DND-41 (cell line): Measurements from ENCODE around the gene RHOBTB3.

Source experiments
- ATAC-seq: fragments of 200-7000 bp; cut with Tn5 transposase; 3 replicates; pipeline ENCODE4 v1.9.1; 2021; ENCODE audit warnings: low read depth; ENCODE audit not compliant: insufficient read depth
- DNase-seq: peaks from one replicate; pipeline ENCODE4 v3.0.0-alpha.2; 2020
- H2AFZ ChIP-seq: 2 replicates; pipeline ENCODE4 v1.6.0; 2012; ENCODE audit warnings: low read depth, low read length
- H3K27ac ChIP-seq: 2 replicates; pipeline ENCODE4 v1.5.1; 2012; ENCODE audit warnings: low read length, inconsistent platforms
- H3K27me3 ChIP-seq: fragments of 200-600 bp; sonication (generic); 2 replicates; pipeline ENCODE4 v1.6.0; 2012; ENCODE audit warnings: low read length, mild to moderate bottlenecking, inconsistent platforms; ENCODE audit not compliant: insufficient read depth, poor library complexity
- H3K36me3 ChIP-seq: 2 replicates; pipeline ENCODE4 v1.5.1; 2012; ENCODE audit warnings: low read length, inconsistent platforms; ENCODE audit not compliant: insufficient read depth
- H3K4me1 ChIP-seq: 2 replicates; pipeline ENCODE4 v1.5.1; 2012; ENCODE audit warnings: mild to moderate bottlenecking, low read length; ENCODE audit not compliant: insufficient read depth
- H3K4me2 ChIP-seq: 2 replicates; pipeline ENCODE4 v1.6.0; 2012; ENCODE audit warnings: mild to moderate bottlenecking, moderate library complexity, low read length, inconsistent platforms; ENCODE audit not compliant: insufficient read depth
- H3K4me3 ChIP-seq, 2 experiments: fragments of 200-600 bp in 1 of 2; shearing (Covaris generic) in 1 of 2; 2 replicates each; pipeline ENCODE4 v1.5.1; 2012 to 2016; ENCODE audit warnings: inconsistent platforms in 2 of 2, low read length in 2 of 2, mild to moderate bottlenecking in 2 of 2, low read depth in 1 of 2, moderate library complexity in 1 of 2
- H3K79me2 ChIP-seq: 2 replicates; pipeline ENCODE4 v1.6.0; 2012; ENCODE audit warnings: low read length, inconsistent platforms; ENCODE audit not compliant: insufficient read depth
- H3K9ac ChIP-seq: 2 replicates; pipeline ENCODE4 v1.6.0; 2012; ENCODE audit warnings: low read depth, mild to moderate bottlenecking, inconsistent platforms, low read length, moderate library complexity
- H3K9me3 ChIP-seq: 2 replicates; pipeline ENCODE4 v1.5.1; 2012; ENCODE audit warnings: low read length, moderate library complexity, mild to moderate bottlenecking, inconsistent platforms; ENCODE audit not compliant: insufficient read depth, severe bottlenecking
- H4K20me1 ChIP-seq: 2 replicates; pipeline ENCODE4 v1.6.0; 2012; ENCODE audit warnings: low read length; ENCODE audit not compliant: insufficient read depth
- CTCF ChIP-seq: IDR thresholded peaks from 2 replicates; pipeline ENCODE4 v1.5.1; 2012; ENCODE audit warnings: borderline replicate concordance, low read length, moderate library complexity, mild to moderate bottlenecking; ENCODE audit not compliant: poor library complexity, severe bottlenecking; ENCODE audit errors: extremely low read depth
- EZH2 ChIP-seq: IDR thresholded peaks from 3 replicates; pipeline ENCODE4 v1.6.1; 2012; ENCODE audit warnings: borderline replicate concordance, low read depth, mild to moderate bottlenecking, moderate library complexity, low read length, inconsistent platforms; ENCODE audit not compliant: severe bottlenecking

Gene RHOBTB3

GRCh38 chr5:95768731-95769130 lies 37.6 kb downstream of the RHOBTB3 start:
- Histone ChIP-seq H4K20me1 (no peaks in the 10 kb centered on the region), H3K4me2 (no peak overlapping the region), H3K36me3 (no peaks in the 10 kb centered on the region), H3K27me3 (no peaks in the 10 kb centered on the region), H2AFZ (no peak overlapping the region), H3K9me3 (no peaks in the 10 kb centered on the region), H3K27ac (no peak overlapping the region), H3K4me3 (no peak overlapping the region), H3K9ac (no peak overlapping the region), H3K4me1 (peaks cover 2% of the 10 kb centered on the region; the same call in 1 of the 2 replicates), H3K79me2 (no peaks in the 10 kb centered on the region)
- no peak for ATAC-seq
- DNase-seq, result no peak
- TF ChIP-seq CTCF (no peak), EZH2 (no peak)

GRCh38 chr5:95770830-95771708 lies 39.9 kb downstream of the RHOBTB3 start:
- H3K27ac ChIP-seq, result no peak overlapping the region
- no peaks in the 10 kb centered on the region for H3K27me3 ChIP-seq
- no peak overlapping the region for H3K4me3 ChIP-seq
- H3K4me1 ChIP-seq, result peaks cover 3% of the 10 kb centered on the region; the same call in 1 of the 2 replicates
- H3K36me3 ChIP-seq, result no peaks in the 10 kb centered on the region
- H2AFZ ChIP-seq, result no peak overlapping the region
- no peak overlapping the region for H3K9ac ChIP-seq
- no peaks in the 10 kb centered on the region for H3K79me2 ChIP-seq
- H3K4me2 ChIP-seq, result no peak overlapping the region
- DNase-seq, result no peak
- no peak for ATAC-seq
- no peaks in the 10 kb centered on the region for H3K9me3 ChIP-seq
- TF ChIP-seq EZH2, result no peak
- no peak for TF ChIP-seq CTCF
- H4K20me1 ChIP-seq, result no peaks in the 10 kb centered on the region

GRCh38 chr5:95771892-95772291 lies 40.8 kb downstream of the RHOBTB3 start:
- no peak overlapping the region for H3K9ac ChIP-seq
- no peaks in the 10 kb centered on the region for H3K9me3 ChIP-seq
- H3K27ac ChIP-seq, result no peak overlapping the region
- no peak for ATAC-seq
- no peak overlapping the region for H3K4me3 ChIP-seq
- H3K4me2 ChIP-seq, result no peak overlapping the region
- no peaks in the 10 kb centered on the region for H3K79me2 ChIP-seq
- H4K20me1 ChIP-seq, result no peaks in the 10 kb centered on the region
- no peak for DNase-seq
- H3K27me3 ChIP-seq, result no peaks in the 10 kb centered on the region
- TF ChIP-seq EZH2 (no peak), CTCF (no peak)
- H3K4me1 ChIP-seq, result peaks cover 3% of the 10 kb centered on the region; the same call in 1 of the 2 replicates
- H3K36me3 ChIP-seq, result no peaks in the 10 kb centered on the region
- no peak overlapping the region for H2AFZ ChIP-seq
